GM12864 (cell line): ENCODE measurements around the gene ANO10.

Source experiments
- DNase-seq: peaks from one replicate; pipeline ENCODE4 v3.0.0-alpha.2; 2011; ENCODE audit warnings: low read depth
- H3K4me3 ChIP-seq: 2 replicates; pipeline ENCODE4 v1.5.1; 2011; ENCODE audit warnings: mild to moderate bottlenecking, low read depth, low read length, control low read depth
- TF ChIP-seq, protein P1 (sequence below): IDR thresholded peaks from 2 replicates; pipeline ENCODE4 v1.5.1; 2011; ENCODE audit warnings: low read depth, mild to moderate bottlenecking, moderate library complexity, low read length, control low read depth, inconsistent platforms; ENCODE audit errors: missing control alignments

ANO10 gene

DNA sequence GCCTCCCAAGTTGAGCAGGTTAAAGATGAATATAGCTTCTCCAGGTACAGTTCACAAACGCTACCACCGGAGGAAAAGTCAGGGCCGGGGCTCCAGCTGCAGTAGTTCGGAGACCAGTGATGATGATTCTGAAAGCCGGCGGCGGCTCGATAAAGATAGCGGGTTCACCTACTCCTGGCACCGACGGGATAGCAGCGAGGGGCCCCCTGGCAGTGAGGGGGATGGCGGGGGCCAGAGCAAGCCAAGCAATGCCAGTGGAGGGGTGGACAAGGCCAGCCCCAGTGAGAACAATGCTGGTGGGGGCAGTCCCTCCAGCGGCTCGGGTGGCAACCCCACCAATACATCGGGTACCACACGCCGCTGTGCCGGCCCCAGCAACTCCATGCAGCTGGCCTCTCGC is 274.0 kb downstream of the ANO10 start:
- TF ChIP-seq, protein P1, sequence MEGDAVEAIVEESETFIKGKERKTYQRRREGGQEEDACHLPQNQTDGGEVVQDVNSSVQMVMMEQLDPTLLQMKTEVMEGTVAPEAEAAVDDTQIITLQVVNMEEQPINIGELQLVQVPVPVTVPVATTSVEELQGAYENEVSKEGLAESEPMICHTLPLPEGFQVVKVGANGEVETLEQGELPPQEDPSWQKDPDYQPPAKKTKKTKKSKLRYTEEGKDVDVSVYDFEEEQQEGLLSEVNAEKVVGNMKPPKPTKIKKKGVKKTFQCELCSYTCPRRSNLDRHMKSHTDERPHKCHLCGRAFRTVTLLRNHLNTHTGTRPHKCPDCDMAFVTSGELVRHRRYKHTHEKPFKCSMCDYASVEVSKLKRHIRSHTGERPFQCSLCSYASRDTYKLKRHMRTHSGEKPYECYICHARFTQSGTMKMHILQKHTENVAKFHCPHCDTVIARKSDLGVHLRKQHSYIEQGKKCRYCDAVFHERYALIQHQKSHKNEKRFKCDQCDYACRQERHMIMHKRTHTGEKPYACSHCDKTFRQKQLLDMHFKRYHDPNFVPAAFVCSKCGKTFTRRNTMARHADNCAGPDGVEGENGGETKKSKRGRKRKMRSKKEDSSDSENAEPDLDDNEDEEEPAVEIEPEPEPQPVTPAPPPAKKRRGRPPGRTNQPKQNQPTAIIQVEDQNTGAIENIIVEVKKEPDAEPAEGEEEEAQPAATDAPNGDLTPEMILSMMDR = no peak
- no peak for DNase-seq

GRCh38 chr3:43346978-43347749 is 274.6 kb downstream of the ANO10 start:
- DNase-seq = no peak
- no peak overlapping the region for H3K4me3 ChIP-seq
- TF ChIP-seq, protein P1 = no peak

More for the DNA sequence above, 274.0 kb downstream of the ANO10 start:
- H3K4me3 ChIP-seq = no peak overlapping the region

- no peak for DNase-seq
- TF ChIP-seq, protein P1 = no peak
- no peak overlapping the region for H3K4me3 ChIP-seq
These were observed 275.9 kb downstream of the ANO10 start for GRCh38 chr3:43345877-43346276.

- TF ChIP-seq, protein P1 = no peak
- H3K4me3 ChIP-seq = no peak overlapping the region
- no peak for DNase-seq
These were observed 276.6 kb downstream of the ANO10 start for GRCh38 chr3:43345246-43345645.

- H3K4me3 ChIP-seq = no peak overlapping the region
- no peak for DNase-seq
- TF ChIP-seq, protein P1 = no peak
These were observed 277.3 kb downstream of the ANO10 start for GRCh38 chr3:43344520-43344919.

GRCh38 chr3:43343815-43344214 is 278.0 kb downstream of the ANO10 start:
- H3K4me3 ChIP-seq = no peak overlapping the region
- DNase-seq = no peak
- TF ChIP-seq, protein P1 = no peak

DNA sequence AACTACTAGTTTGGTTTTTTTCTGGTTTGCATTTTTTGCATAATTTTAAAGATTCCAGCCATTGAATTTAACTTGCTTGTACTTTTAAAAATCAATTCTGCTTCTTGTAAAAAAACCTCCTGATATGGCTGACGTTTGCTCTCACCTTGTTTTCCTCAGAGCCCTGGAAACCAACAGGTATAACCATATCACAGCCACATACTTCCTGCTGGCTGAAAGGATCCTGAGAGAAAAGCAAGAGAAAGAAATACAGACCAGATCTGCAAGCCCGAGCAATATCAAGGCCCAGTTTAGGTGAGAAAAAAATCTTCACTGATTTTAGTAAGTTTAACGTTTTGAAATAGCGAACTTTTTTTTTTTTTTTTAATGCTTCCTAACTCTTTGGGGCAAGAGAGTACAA is 278.6 kb downstream of the ANO10 start:
- DNase-seq = no peak
- H3K4me3 ChIP-seq = no peak overlapping the region
- TF ChIP-seq, protein P1 = no peak
